ENCODE results near the gene MAB21L3. TPM values are rescaled to one million over a fixed set of nuclear protein-coding genes. Genes with fewer than 3 reads are reported as not detected.

MAB21L3 gene
- total RNA-seq (not detected), total RNA-seq (0 to 0.10 (median 0) reads per million in 29 experiments)
- not detected for total RNA-seq (2013)

DNA sequence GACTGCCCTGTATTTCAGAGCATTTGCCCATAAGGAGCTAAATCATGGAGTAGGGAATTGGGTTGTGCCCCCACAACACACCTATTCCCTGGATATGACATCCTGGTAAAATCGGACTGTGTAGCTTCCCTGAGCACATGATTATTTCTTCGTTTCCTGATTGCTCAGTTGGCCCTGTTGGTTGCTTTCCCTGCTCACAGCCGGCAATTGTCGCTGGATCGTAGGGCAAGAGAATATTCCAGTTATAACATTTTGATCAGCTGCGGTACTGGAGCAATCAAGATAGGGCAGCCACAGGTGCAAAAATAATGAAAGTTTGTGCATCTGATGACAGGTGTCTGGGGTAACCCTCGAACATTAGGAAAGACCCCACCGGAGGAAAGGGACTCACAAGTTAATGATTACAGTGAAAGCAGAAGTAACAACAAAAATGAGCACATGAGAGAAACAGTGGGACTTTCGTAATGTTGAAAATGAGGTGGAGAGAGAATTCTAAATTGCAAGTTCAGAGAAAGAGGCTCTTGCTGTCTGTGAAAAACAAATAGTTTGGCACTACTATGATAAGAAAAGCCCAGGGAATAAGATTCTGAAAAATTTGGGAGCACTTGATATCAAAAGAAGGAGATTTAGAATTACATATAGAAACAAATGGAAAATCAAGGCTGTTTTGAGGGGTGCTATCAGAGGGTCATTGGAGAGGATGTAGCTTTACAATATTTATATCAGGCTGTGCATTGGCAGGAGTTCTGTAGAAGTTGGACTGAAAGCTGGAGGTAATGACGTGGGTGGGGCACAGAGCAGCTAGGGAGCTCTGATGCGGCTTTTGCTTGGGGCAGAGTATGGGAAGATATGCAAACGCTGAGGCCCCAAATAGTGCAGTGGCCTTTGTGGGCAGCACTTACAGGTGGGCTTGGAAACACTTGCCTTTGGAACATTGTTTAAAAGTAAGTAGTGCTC is at the start of gene MAB21L3:
Gene MAB21L3 (plus strand): TSS at position 833 of the 957 bp plus-strand sequence. CDS start 1,217 bp downstream, outside the sequence.
- Histone ChIP-seq H3K27me3 (replicated peaks in 1 of 2; ENCODE audit: control insufficient read depth in 2 of 2, extremely low read depth in 1 of 2, insufficient read depth in 2 of 2, low read length in 1 of 2) (peaks cover 0 to 3% of the 10 kb centered on the region in 2 experiments), H3K9me3 (no peaks in the 10 kb centered on the region), H3K4me1 (ENCODE audit: control insufficient read depth in 1 of 2, extremely low read depth in 1 of 2, insufficient read depth in 2 of 2, low read length in 2 of 2) (no peaks in the 10 kb centered on the region), H3K36me3 (ENCODE audit: control insufficient read depth in 2 of 2, extremely low read depth in 1 of 2, insufficient read depth in 1 of 2, low read length in 1 of 2) (no peaks in the 10 kb centered on the region), H3K27ac (ENCODE audit: low read length) (no peak within 1 kb of the TSS), H3K4me3 (ENCODE audit: control insufficient read depth in 1 of 2, extremely low read depth in 1 of 2, low read length in 1 of 2) (no peak within 1 kb of the TSS)
- H3K4me3 Mint-ChIP-seq, result no peak within 1 kb of the TSS
- H3K27me3 Mint-ChIP-seq, result peaks cover 6 to 10% of the 10 kb centered on the region in 2 donors
- WGBS (ENCODE audit: insufficient coverage), result 67% methylated on average over 10 of the region's 12 CpGs
- CTCF ChIA-PET, result interaction anchor here in 1 of 2 donors (0.6 to 0.9 kb wide), 2 partner anchors 30 to 375 kb away, joined by 3 to 4 read pairs; no protein-coding TSS in a partner anchor
- POLR2A ChIA-PET, result interaction anchor here in 1 of 2 donors (0.7 kb wide), 1 partner anchor 150 kb away, joined by 3 read pairs; no protein-coding TSS in a partner anchor
- no peaks in the 10 kb centered on the region for H3K9me3 Mint-ChIP-seq
- H3K4me1 Mint-ChIP-seq, result no peaks in the 10 kb centered on the region
- DNase-seq (no peak), ATAC-seq (replicated peaks in 1 of 4) (no peak)
- H3K36me3 Mint-ChIP-seq, result no peaks in the 10 kb centered on the region
- H3K27ac Mint-ChIP-seq, result no peak within 1 kb of the TSS

DNA sequence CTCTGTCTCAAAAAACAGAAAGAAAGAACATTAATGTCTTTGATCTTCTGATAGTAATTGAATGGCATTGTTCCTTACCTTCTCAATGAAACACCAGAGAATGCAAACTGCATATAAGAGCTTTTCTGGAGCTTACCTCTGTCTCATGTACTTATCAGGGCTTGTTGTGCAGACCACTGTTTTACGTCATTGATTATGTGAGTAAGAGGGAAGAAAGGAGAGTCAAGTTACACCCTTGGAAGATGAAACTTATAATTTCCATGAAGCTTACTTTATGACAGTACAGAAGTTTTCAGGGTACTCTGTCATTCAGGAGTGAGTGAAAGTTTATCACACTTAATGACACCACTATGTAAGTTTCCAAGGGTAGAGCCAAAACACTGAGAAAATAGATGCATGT is 49.0 kb upstream of the MAB21L3 start:
- Histone ChIP-seq H3K4me1 (ENCODE audit: control insufficient read depth in 1 of 2, extremely low read depth in 1 of 2, insufficient read depth in 2 of 2, low read length in 2 of 2) (no peaks in the 10 kb centered on the region), H3K27me3 (replicated peaks in 1 of 2; ENCODE audit: control insufficient read depth in 2 of 2, extremely low read depth in 1 of 2, insufficient read depth in 2 of 2, low read length in 1 of 2) (no peaks in the 10 kb centered on the region), H3K36me3 (ENCODE audit: control insufficient read depth in 2 of 2, extremely low read depth in 1 of 2, insufficient read depth in 1 of 2, low read length in 1 of 2) (no peaks in the 10 kb centered on the region), H3K27ac (ENCODE audit: low read length) (no peak overlapping the region), H3K4me3 (ENCODE audit: control insufficient read depth in 1 of 2, extremely low read depth in 1 of 2, low read length in 1 of 2) (no peak overlapping the region), H3K9me3 (no peaks in the 10 kb centered on the region)
- Mint-ChIP-seq H3K27me3 (peaks cover 5 to 22% of the 10 kb centered on the region in 2 donors), H3K27ac (no peak overlapping the region), H3K4me3 (no peak overlapping the region), H3K36me3 (no peaks in the 10 kb centered on the region), H3K4me1 (no peaks in the 10 kb centered on the region), H3K9me3 (peaks cover 6 to 10% (median 9%) of the 10 kb centered on the region in 3 donors)
- ATAC-seq (replicated peaks in 1 of 4) (no peak), DNase-seq (no peak)
- WGBS (ENCODE audit: insufficient coverage), result no CpG with 5 or more reads among the region's 1 CpG
- ChIA-PET CTCF (no interaction called here), POLR2A (no interaction called here)

DNA sequence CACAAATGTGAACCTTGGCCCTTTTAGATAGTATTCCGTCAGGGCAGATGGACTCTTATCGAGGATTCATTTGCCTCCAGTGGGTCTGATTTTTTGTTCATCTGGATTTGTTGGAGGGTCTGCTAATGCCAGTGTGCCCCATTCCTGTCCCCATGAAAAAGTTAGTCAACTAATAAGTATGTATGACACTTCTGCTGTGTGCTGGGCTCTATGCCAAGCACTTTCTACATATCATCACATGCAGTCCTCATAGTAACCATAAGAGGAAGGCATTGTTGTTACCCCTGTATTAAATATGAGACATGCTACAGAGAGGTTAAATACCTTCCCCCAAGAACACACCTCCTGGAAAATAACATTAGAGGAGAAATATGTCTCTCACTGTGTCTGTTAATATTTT is 46.6 kb upstream of the MAB21L3 start:
- no peaks in the 10 kb centered on the region for H3K36me3 ChIP-seq (ENCODE audit: control insufficient read depth in 2 of 2, extremely low read depth in 1 of 2, insufficient read depth in 1 of 2, low read length in 1 of 2)
- Mint-ChIP-seq H3K4me1 (no peaks in the 10 kb centered on the region), H3K4me3 (no peak overlapping the region), H3K27me3 (peaks cover 9 to 34% of the 10 kb centered on the region in 2 donors), H3K36me3 (peaks cover 3% of the 10 kb centered on the region), H3K27ac (no peak overlapping the region), H3K9me3 (no peaks in the 10 kb centered on the region)
- H3K27me3 ChIP-seq (replicated peaks in 1 of 2; ENCODE audit: control insufficient read depth in 2 of 2, extremely low read depth in 1 of 2, insufficient read depth in 2 of 2, low read length in 1 of 2), result no peaks in the 10 kb centered on the region
- ATAC-seq (replicated peaks in 1 of 4) (no peak), DNase-seq (no peak)
- no peak overlapping the region for H3K4me3 ChIP-seq (ENCODE audit: control insufficient read depth in 1 of 2, extremely low read depth in 1 of 2, low read length in 1 of 2)
- 90% methylated on average over 2 of the region's 2 CpGs for WGBS (ENCODE audit: insufficient coverage)
- ChIA-PET CTCF (no interaction called here), POLR2A (no interaction called here)
- no peak overlapping the region for H3K27ac ChIP-seq (ENCODE audit: low read length)
- H3K4me1 ChIP-seq (ENCODE audit: control insufficient read depth in 1 of 2, extremely low read depth in 1 of 2, insufficient read depth in 2 of 2, low read length in 2 of 2), result no peaks in the 10 kb centered on the region
- no peaks in the 10 kb centered on the region for H3K9me3 ChIP-seq

DNA sequence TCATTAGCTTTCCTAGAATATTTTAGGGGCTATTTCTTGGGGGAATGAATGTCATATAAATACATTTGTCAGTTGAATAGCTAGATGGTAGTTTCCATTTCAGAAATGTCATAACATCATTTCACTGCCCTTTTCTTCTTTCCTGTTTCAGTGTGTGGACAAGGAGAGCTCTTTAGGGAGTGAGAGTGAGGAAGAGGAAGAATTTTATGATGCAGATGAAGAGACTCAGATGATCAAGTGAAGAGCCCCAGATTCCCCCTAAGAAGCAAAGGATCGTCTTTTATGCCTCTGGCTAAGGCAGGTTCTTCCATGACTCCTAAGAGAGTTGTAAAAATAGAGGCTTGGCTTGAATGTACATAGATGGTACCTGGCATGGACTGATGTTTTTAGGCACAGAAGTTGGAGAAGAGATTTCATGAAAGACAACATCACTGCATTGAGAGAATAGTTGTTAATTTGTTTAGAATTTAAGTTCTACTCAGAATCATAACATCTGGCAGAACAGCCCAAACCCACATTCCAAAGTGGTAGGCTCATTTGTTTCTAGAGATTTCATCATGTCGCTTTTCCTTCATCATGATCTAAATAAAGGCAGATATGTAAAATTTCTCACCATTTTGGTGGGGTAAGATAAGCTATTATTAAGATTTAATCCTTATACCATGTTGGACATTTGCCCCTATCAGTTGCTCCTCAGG is 44.2 kb upstream of the MAB21L3 start:
- Mint-ChIP-seq H3K9me3 (no peaks in the 10 kb centered on the region), H3K4me1 (no peaks in the 10 kb centered on the region), H3K27ac (no peak overlapping the region), H3K27me3 (peaks cover 13 to 34% of the 10 kb centered on the region in 2 donors), H3K4me3 (no peak overlapping the region), H3K36me3 (peaks cover 3% of the 10 kb centered on the region)
- WGBS (ENCODE audit: insufficient coverage), result 60% methylated on average over 1 of the region's 2 CpGs
- no peak for ATAC-seq (replicated peaks in 1 of 4)
- Histone ChIP-seq H3K4me3 (ENCODE audit: control insufficient read depth in 1 of 2, extremely low read depth in 1 of 2, low read length in 1 of 2) (no peak overlapping the region), H3K27ac (ENCODE audit: low read length) (no peak overlapping the region), H3K27me3 (replicated peaks in 1 of 2; ENCODE audit: control insufficient read depth in 2 of 2, extremely low read depth in 1 of 2, insufficient read depth in 2 of 2, low read length in 1 of 2) (no peaks in the 10 kb centered on the region), H3K4me1 (ENCODE audit: control insufficient read depth in 1 of 2, extremely low read depth in 1 of 2, insufficient read depth in 2 of 2, low read length in 2 of 2) (no peaks in the 10 kb centered on the region), H3K36me3 (ENCODE audit: control insufficient read depth in 2 of 2, extremely low read depth in 1 of 2, insufficient read depth in 1 of 2, low read length in 1 of 2) (no peaks in the 10 kb centered on the region), H3K9me3 (no peaks in the 10 kb centered on the region)
- POLR2A ChIA-PET, result no interaction called here
- CTCF ChIA-PET, result interaction anchor here in 1 of 2 donors (0.7 kb wide), 1 partner anchor 666 kb away, joined by 3 read pairs; no protein-coding TSS in a partner anchor
- DNase-seq, result no peak

DNA sequence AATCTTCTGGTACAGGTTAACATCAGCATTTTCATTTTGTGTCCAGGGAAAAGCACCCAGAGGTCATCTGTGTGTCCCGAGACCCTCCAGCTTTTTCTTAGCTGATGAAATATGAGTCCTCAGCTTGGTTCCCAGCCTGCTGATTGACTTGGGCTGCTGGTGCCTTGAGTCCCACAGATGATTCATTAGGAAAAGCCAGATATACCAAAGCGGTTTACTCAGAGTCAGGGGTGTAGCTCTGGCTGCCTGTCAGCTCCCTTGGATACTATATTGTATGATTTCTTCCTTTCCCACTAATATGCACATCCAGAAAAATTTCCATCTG is 43.7 kb upstream of the MAB21L3 start:
- CTCF ChIA-PET, result interaction anchor here in 1 of 2 donors (0.7 kb wide), 1 partner anchor 666 kb away, joined by 3 read pairs; no protein-coding TSS in a partner anchor
- DNase-seq (no peak), ATAC-seq (replicated peaks in 1 of 4) (no peak)
- H3K36me3 ChIP-seq (ENCODE audit: control insufficient read depth in 2 of 2, extremely low read depth in 1 of 2, insufficient read depth in 1 of 2, low read length in 1 of 2), result no peaks in the 10 kb centered on the region
- H3K9me3 ChIP-seq, result no peaks in the 10 kb centered on the region
- no peaks in the 10 kb centered on the region for H3K4me1 Mint-ChIP-seq
- peaks cover 3% of the 10 kb centered on the region for H3K36me3 Mint-ChIP-seq
- H3K4me3 Mint-ChIP-seq, result no peak overlapping the region
- no peak overlapping the region for H3K27ac ChIP-seq (ENCODE audit: low read length)
- no peak overlapping the region for H3K27ac Mint-ChIP-seq
- 100% methylated on average over 1 of the region's 2 CpGs for WGBS (ENCODE audit: insufficient coverage)
- no peak overlapping the region for H3K4me3 ChIP-seq (ENCODE audit: control insufficient read depth in 1 of 2, extremely low read depth in 1 of 2, low read length in 1 of 2)
- no peaks in the 10 kb centered on the region for H3K9me3 Mint-ChIP-seq
- no peaks in the 10 kb centered on the region for H3K27me3 ChIP-seq (replicated peaks in 1 of 2; ENCODE audit: control insufficient read depth in 2 of 2, extremely low read depth in 1 of 2, insufficient read depth in 2 of 2, low read length in 1 of 2)
- no peaks in the 10 kb centered on the region for H3K4me1 ChIP-seq (ENCODE audit: control insufficient read depth in 1 of 2, extremely low read depth in 1 of 2, insufficient read depth in 2 of 2, low read length in 2 of 2)
- POLR2A ChIA-PET, result no interaction called here
- H3K27me3 Mint-ChIP-seq, result peaks cover 13 to 34% of the 10 kb centered on the region in 2 donors

DNA sequence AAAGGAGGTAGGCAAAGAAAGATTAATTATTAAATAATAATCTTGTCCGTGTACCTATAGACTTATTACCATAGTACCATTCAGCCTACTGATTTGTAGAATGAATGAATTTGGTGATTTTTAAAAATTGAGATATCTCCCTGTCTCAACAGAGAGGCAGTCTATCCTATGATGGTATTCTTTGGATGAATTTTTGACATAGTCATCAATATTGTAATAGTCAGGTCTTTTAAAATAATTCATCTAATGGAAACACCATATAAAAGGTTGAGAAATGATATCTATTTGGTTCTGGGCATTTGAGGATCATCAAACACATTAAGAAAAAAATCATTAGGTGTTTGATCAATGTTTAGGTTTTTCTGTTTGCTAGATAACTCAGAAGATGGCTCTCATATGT is 35.6 kb upstream of the MAB21L3 start:
- H3K4me3 Mint-ChIP-seq, result no peak overlapping the region
- H3K9me3 ChIP-seq, result no peaks in the 10 kb centered on the region
- no peak overlapping the region for H3K27ac ChIP-seq (ENCODE audit: low read length)
- no peak overlapping the region for H3K4me3 ChIP-seq (ENCODE audit: control insufficient read depth in 1 of 2, extremely low read depth in 1 of 2, low read length in 1 of 2)
- DNase-seq, result no peak
- no peaks in the 10 kb centered on the region for H3K36me3 Mint-ChIP-seq
- no peaks in the 10 kb centered on the region for H3K36me3 ChIP-seq (ENCODE audit: control insufficient read depth in 2 of 2, extremely low read depth in 1 of 2, insufficient read depth in 1 of 2, low read length in 1 of 2)
- ATAC-seq (replicated peaks in 1 of 4), result no peak
- no peaks in the 10 kb centered on the region for H3K4me1 Mint-ChIP-seq
- no peaks in the 10 kb centered on the region for H3K9me3 Mint-ChIP-seq
- WGBS (ENCODE audit: insufficient coverage), result no CpG with 5 or more reads among the region's 1 CpG
- CTCF ChIA-PET, result no interaction called here
- H3K27ac Mint-ChIP-seq, result no peak overlapping the region
- no peaks in the 10 kb centered on the region for H3K4me1 ChIP-seq (ENCODE audit: control insufficient read depth in 1 of 2, extremely low read depth in 1 of 2, insufficient read depth in 2 of 2, low read length in 2 of 2)
- POLR2A ChIA-PET, result no interaction called here
- peaks cover 0 to 3% of the 10 kb centered on the region in 2 donors for H3K27me3 Mint-ChIP-seq
- H3K27me3 ChIP-seq (replicated peaks in 1 of 2; ENCODE audit: control insufficient read depth in 2 of 2, extremely low read depth in 1 of 2, insufficient read depth in 2 of 2, low read length in 1 of 2), result no peaks in the 10 kb centered on the region

All from T-cell (primary cell).